ENCODE results near the gene ZFAND3.
"Not testable (repeated sequence)": the region's sequence is repeated elsewhere in the genome, so short reads cannot be mapped to it uniquely, and the experiment has no call there.

ZFAND3 gene

GRCh38 chr6:37866590-37867507, 47.3 kb downstream of the ZFAND3 start:
- no peak for DNase-seq

- no peak for DNase-seq
These were observed 48.4 kb downstream of the ZFAND3 start for GRCh38 chr6:37867756-37868446.

- no peak for DNase-seq
These were observed 48.9 kb downstream of the ZFAND3 start for GRCh38 chr6:37868447-37868825.

DNA sequence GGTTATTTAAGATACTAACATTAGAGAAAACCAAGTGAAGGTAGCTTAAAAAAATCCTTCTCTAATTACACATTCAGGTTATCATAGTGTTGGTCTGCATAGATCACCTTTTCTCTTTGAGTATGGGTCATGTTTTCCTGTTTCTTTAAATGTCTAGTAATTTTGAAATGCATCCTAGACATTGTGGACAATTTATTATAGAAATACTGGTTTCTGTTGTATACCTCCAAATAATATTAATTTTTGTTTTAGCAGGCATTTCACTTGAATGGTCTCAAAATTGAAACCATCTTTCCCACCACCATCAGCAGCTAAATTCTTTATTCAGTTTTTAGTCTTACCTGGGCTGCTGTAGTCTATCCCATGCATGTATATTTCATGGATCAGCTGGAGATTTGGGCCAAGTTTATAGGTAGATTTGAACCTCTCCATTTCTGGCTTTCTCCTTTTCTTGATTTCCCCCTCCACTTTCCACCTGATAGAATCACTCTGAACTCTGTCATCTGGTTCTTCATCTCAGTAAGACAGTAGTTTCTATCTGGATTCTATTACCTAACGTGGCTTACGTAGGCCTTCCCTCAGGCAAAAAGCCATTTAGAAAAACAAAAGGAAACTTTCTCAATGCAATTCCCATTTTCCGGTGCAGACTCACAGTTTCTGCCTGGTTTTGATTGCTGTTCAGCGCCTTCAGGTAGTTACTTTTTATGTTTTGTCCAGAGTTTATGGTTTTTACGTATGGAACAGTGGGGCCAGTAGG, 52.3 kb downstream of the ZFAND3 start:
- no peak for DNase-seq

DNA sequence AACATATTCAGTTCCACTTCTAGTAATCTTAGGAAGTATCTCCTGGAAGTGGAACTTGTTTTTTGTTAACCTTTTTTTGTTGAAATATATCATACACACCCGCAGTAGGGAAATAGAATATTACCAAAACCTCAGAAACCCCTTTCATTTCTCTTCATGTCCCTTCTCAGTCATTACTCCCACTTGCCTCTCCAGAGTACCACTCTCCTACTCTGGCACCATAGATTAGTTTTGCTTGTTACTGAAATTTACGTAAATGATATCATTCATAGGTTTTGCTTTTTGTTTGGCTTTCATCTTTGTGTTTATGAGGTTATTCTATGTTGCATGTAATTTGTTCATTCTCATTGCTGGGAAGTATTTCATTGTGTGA, 52.8 kb downstream of the ZFAND3 start:
- DNase-seq, result no peak

DNA sequence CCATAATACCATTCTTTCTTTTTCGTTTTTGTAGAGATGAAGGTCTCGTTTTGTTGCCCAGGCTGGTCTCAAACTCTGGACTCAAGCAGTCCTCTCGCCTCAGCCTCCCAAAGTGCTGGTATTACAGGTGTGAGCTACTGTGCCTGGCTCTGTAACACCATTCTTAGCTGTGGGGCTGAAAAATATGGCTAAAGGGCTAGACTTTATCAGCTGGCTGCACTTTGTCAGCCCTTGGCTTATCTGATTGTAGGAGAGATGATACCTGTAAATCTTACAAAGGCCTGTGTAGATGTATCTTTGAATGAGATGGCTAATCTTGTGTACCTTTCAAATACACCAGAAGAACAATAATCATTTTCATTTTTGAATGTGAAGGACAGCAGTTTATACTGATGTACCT, 55.2 kb downstream of the ZFAND3 start:
- DNase-seq, result no peak

DNA sequence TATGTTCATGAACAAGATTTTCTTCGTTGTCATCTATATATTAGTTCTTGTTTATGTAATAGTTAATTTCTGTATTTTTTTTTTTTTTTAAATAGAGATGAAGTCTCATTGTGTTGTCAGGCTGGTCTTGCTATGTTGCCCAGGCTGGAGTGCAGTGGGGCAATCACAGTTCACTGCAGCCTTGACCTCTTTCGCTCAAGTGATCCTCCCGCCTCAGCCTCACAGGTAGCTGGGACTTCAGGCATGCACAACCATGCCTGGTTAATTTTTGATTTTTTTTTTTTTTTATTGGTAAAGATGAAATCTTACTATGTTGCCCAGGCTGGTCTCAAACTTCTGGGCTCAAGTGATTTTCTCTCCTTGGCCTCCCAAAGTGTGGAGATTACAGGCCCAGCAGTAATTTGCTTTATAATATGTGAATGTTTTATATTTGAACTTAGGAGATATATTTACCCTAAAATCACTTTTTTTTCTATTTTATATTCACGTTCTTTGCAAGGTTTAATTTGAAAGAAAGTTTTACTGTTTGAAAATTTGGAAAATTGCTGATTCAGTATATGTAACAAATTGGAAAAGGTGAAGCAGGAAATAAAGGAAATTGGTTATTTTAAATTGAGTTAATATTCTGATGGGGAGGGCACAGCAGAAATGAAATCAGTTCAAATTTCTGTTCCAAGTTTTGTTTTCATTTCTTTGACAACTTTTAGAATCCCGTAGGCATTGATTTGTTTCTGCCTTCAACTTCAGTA, 56.2 kb downstream of the ZFAND3 start:
- no peak for DNase-seq

GRCh38 chr6:37876843-37877242, 57.3 kb downstream of the ZFAND3 start:
- no peak for DNase-seq

DNA sequence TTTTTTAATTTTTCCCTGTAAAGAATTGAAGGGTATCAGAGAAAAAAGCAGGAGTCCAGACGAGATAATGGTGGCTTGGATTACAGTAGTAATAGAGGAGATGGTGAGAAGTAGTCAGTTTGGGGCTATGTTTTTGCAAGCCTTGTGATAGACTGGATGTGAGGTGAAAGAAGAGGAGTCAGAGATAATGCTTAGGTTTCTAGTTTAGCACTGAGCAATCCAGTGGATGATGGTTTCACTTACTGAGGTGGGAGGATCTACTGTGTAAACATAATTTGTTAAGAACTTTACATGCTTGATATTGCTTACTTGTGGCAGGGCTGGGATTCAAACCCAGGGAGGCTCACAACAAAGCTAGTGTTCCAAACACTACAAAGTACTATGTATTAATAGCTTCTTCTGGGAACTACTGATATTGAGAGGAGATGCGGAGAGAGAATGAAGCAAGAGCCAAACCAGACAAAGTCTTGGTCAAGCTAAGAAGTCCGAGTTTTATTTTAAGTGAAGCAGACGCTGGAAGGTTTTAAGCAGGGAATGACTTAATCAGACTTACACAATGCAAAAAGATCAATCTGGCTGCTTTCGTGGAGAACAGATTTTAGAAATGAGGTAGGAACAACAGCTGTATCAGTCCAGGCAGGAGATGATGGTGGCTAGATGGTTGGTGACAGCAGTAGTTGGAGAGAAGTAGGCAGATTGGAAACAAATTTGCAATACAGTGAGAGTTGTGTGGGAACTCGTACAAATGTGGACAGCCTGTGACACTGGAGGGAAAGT, 58.0 kb downstream of the ZFAND3 start:
- DNase-seq, result no peak

GRCh38 chr6:37878150-37878710, 58.7 kb downstream of the ZFAND3 start:
- DNase-seq, result no peak

DNA sequence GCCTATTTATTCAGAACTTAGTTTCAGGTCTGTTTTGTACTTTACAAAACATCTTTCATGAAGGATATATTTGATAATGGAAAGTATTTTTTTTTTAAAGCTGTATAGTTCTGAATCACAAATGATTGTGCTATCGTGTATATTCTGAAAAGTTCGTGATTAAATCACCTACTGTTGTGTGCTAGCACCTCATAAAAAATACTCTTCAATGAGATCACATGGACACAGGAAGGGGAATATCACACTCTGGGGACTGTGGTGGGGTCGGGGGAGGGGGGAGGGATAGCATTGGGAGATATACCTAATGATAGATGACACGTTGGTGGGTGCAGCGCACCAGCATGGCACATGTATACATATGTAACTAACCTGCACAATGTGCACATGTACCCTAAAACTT, 61.1 kb downstream of the ZFAND3 start:
- DNase-seq, result not testable (repeated sequence)

- no peak for DNase-seq
These were observed 62.8 kb downstream of the ZFAND3 start for GRCh38 chr6:37882292-37882691.

DNA sequence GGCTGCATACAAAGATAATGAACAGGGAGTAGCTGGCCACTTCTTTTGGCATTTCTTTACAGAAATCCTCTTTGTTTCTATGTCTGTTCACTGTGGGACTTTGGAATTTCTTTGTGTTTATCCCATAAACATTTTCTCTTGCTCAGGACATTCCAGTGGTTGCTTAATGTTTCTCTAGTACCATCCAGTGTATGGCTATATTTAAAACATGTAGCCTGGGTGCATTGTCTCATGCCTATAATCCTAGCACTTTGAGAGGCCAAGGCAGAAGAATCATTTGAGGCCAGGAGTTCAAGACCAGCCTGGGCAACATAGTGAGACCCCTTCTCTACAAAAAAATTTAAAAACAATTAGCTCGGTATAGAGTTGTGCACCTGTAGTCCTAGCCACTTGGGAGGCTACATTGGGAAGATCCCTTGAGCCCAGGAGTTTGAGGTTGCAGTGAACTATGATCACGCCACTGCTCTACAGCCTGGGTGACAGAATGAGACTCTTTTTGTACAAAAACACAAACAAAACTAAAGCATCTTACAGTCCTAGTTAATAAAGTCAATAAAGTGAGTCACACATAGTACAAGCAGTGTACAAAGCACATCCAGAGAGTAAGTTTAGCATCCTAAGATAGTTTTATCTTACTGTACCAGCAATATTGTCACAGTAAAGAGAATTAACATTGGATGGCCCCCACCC, 63.3 kb downstream of the ZFAND3 start:
- DNase-seq, result no peak

DNA sequence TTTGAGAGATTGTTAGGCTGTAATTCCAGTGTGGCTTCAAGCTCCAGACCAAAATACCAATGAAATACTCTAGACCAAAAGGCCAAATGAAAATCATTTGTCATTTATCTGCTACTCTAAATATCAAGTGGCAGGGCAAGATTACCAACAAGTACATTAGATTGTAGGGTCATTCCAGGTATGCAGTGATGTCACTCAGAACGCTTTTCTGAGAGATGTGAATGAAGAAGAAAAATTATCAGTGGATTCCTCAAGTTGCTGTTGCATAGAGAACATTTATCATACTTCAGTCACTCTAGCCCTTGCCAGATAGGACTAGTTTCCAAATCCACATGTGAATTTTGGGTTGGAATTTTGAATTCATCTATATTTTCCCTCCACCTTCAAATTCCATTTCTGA, 65.0 kb downstream of the ZFAND3 start:
- DNase-seq, result no peak

DNA sequence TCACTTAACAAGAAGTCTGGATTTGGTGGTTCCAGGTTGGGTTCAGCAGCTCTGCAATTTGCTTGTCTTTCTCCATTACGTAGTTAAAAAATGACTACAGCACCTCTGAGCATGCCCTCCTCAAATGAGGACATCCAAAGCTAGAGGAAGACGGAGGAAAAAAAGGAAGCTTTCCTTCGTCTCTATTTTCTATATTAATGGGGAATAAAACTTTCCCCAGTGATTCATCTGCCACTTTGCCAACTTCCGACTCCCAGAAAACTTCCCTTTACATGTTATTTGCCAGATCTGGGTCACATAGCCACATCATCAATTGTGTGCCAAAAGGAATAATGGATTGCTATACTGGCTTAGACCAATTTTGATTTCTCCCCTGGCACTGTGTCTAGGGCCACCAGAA, 69.5 kb downstream of the ZFAND3 start:
- no peak for DNase-seq

DNA sequence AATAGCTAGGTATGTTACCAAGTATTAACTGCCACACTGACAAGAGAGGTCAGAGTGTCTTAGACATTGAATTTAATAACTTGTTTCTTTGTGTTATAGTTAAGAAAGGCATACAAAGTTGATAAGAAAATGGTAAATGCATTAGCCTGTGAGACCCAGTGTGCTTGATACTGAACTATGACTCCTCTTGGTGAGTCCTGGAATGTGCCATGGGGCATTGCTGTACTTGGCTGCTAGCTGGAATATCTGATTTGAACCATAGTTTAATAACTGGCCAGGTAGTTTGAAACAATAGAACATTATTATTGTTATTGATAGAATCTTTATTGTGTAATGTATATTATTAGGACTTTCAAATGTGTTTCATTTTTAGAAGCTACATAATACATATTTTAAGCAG, 70.0 kb downstream of the ZFAND3 start:
- no peak for DNase-seq

- no peak for DNase-seq
These were observed 71.5 kb downstream of the ZFAND3 start for GRCh38 chr6:37891072-37891471.

DNA sequence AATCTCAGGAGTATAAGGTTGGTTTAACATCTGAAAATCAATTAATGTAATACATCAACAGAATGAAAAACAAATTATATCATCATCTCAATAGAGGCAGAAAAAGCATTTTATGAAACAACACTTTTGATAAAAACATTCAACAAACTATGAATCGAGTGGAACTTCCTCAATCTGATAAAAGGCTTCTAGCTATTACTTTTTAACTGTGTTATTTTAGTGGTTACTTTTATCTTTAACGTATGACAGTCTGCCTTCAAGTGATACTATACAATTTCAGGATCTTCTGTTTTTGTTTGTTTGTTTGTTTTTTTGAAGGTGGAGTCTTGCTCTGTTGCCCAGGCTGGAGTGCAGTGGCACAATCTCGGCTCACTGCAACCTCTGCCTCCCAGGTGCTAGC, 73.7 kb downstream of the ZFAND3 start:
- no peak for DNase-seq

GRCh38 chr6:37893734-37894133, 74.2 kb downstream of the ZFAND3 start:
- DNase-seq, result not testable (repeated sequence)

DNA sequence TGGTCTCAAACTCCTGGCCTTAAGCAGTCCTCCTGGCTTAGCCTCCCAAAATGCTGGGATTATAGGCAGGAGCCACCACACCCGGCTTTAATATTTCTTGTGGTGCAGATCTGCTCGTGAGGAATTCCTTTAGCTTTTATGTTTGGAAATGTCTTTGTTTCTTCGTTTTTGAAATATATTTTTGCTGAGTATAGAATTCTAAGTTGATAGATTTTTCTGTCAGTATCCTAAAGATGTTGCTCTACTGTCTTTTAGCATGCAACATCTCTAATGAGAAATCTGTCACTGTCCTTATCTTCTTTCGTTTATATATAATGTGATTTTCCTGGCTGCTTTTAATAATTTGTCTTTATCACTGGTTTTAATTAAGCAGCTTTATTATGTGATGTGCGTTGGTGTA, 75.1 kb downstream of the ZFAND3 start:
- no peak for DNase-seq

DNA sequence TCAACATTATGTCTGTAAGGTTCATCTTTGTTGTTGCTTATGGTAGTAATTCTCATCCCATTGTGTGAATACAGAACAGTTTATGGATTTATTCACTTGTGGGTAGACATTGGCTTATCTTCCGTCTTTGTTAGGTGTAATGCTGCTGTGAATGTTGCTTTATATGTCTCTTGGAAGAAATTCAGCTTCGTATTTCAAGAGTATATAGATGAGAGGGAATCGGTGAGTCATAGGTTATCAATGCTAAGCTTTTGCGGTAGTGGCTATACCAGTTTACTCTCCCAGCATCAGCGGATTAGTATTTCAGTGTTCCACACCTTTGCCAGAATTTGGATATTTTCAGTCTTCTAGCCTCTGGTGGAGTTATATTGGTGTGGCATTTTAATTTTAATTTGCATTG, 77.8 kb downstream of the ZFAND3 start:
- no peak for DNase-seq

Data from activated CD4-positive, CD25-positive, alpha-beta regulatory T cell treated with anti-CD3 and anti-CD28 coated beads, Interleukin-2, amount 50 U/mL, for 72 hours (primary cell).